ENCODE results near the gene PPP1R37. TPM values are rescaled to one million over a fixed set of nuclear protein-coding genes. Genes with fewer than 3 reads are reported as not detected.

The PPP1R37 gene
- total and polyA plus RNA-seq, 2 of the 8 experiments (the other 6 are each of a cell fraction or from before 2014, with no cell fraction given) = 14.6 to 25.7 TPM

GRCh38 chr19:45117167-45117594 lies 24.2 kb downstream of the PPP1R37 start:
- peaks cover 50 to 55% of the 10 kb centered on the region in 2 experiments for H4K20me1 ChIP-seq (replicated peaks in 1 of 2; ENCODE audit: control insufficient read depth in 1 of 2, insufficient read depth in 2 of 2, low read length in 2 of 2)
- H3K4me3 ChIP-seq (ENCODE audit: extremely low read depth in 1 of 4, insufficient read depth in 2 of 4, low read depth in 3 of 4, low read length in 4 of 4) = no peak overlapping the region
- H3K23me2 ChIP-seq (ENCODE audit: low read depth, low read length) = no peaks in the 10 kb centered on the region
- H4K91ac ChIP-seq (replicated peaks; ENCODE audit: insufficient read length, low read length) = no peak overlapping the region
- H2BK12ac ChIP-seq (ENCODE audit: low read depth, low read length) = 0 out of 2 replicates have a peak overlapping the region, but pooled peaks have one; percentile 3
- DNase-seq (ENCODE audit: low read depth in 1 of 2, low spot score in 2 of 2) (no peak), FAIRE-seq (no peak)
- H3K79me1 ChIP-seq (ENCODE audit: low read depth, low read length) = peaks cover 52% of the 10 kb centered on the region
- H3K36me3 ChIP-seq (ENCODE audit: control insufficient read depth in 2 of 4, insufficient read depth in 4 of 4, low read length in 3 of 4) = no peaks in the 10 kb centered on the region
- no peak overlapping the region for H4K8ac ChIP-seq (ENCODE audit: extremely low read depth, insufficient read depth, low read length)
- no peak overlapping the region for H3K23ac ChIP-seq (ENCODE audit: insufficient read length)
- H3K4me2 ChIP-seq (ENCODE audit: insufficient read depth in 1 of 2, low read depth in 2 of 2, low read length in 2 of 2) = 0 out of 4 replicates have a peak overlapping the region, but pooled peaks of 1 of the 2 experiments have one; percentile 17
- no peak overlapping the region for H3K18ac ChIP-seq (ENCODE audit: extremely low read depth, low read length)
- ChIA-PET POLR2A (ENCODE audit: partially characterized antibody) (interaction anchor here (1.0 to 1.6 kb wide), 5 partner anchors 19 to 38 kb away, joined by 3 to 6 read pairs (median 5); partner anchors contain the start of genes GEMIN7 and PPP1R37), CTCF (ENCODE audit: partially characterized antibody) (interaction anchor here (0.6 to 8.6 kb wide), 5 partner anchors 7 to 29 kb away, joined by 3 to 73 read pairs (median 4); partner anchors contain the start of gene PPP1R37)
- no peaks in the 10 kb centered on the region for H3K27me3 ChIP-seq (replicated peaks in 1 of 4; ENCODE audit: control insufficient read depth in 3 of 4, extremely low read depth in 1 of 4, insufficient read depth in 3 of 4, low read length in 3 of 4)
- H2AK5ac ChIP-seq (ENCODE audit: low read depth, low read length) = no peak overlapping the region
- WGBS, 2 experiments (ENCODE audit: extremely low coverage in 1 of 2, insufficient coverage in 1 of 2, insufficient read length in 1 of 2, insufficient replicate concordance in 2 of 2, low coverage in 1 of 2, low lambda C conversion rate in 2 of 2, missing lambda C conversion rate in 1 of 2) = 84% methylated on average over 15 of the region's 16 CpGs; no CpG with 5 or more reads in 1 of the 2 experiments
- H3K9ac ChIP-seq (replicated peaks in 1 of 4; ENCODE audit: extremely low read depth in 1 of 4, low read depth in 3 of 4, low read length in 3 of 4) = no peak overlapping the region
- H3K9me3 ChIP-seq (ENCODE audit: insufficient read depth in 2 of 2, low read depth in 1 of 2, low read length in 1 of 2) = no peaks in the 10 kb centered on the region
- no peak overlapping the region for H2BK15ac ChIP-seq (ENCODE audit: low read length)
- peaks cover 3 to 82% of the 10 kb centered on the region in 2 experiments for H3K79me2 ChIP-seq (ENCODE audit: control insufficient read depth in 1 of 2, insufficient read depth in 2 of 2, low read length in 2 of 2)
- H2BK20ac ChIP-seq (ENCODE audit: low read length) = no peak overlapping the region
- peaks cover 0 to 21% (median 4%) of the 10 kb centered on the region in 4 experiments; a peak in 6 of 7 replicates for H3K4me1 ChIP-seq (replicated peaks in 1 of 4; ENCODE audit: control insufficient read depth in 3 of 4, insufficient read depth in 4 of 4, low read length in 3 of 4)
- H2BK120ac ChIP-seq (replicated peaks; ENCODE audit: low read depth, low read length) = no peak overlapping the region
- no peak overlapping the region for H3K27ac ChIP-seq (ENCODE audit: low read depth, low read length)
- H3K4ac ChIP-seq (replicated peaks; ENCODE audit: insufficient read length, low read depth, low read length) = no peak overlapping the region
- no peak overlapping the region for H3K56ac ChIP-seq (replicated peaks; ENCODE audit: insufficient read length, low read depth, low read length)
- H2AFZ ChIP-seq (ENCODE audit: low read length) = no peak overlapping the region
- H2BK5ac ChIP-seq (ENCODE audit: low read depth, low read length) = no peak overlapping the region
- H4K5ac ChIP-seq (ENCODE audit: insufficient read length, low read depth, low read length) = no peak overlapping the region
- H3K14ac ChIP-seq (ENCODE audit: insufficient read length) = no peak overlapping the region
- no peak for TF ChIP-seq BACH1 (IDR thresholded peaks at IDR 0.05; ENCODE audit: low read length)
- no peak for TF ChIP-seq TAF7 (optimal IDR thresholded peaks at IDR 0.05; ENCODE audit: borderline replicate concordance, low read depth, low read length)
- no peak for TF ChIP-seq MAX (IDR thresholded peaks at IDR 0.05)
- TF ChIP-seq CTBP2 (IDR thresholded peaks at IDR 0.05; ENCODE audit: borderline replicate concordance, insufficient read depth, insufficient read length, low read length) = no peak
- TF ChIP-seq JUN (IDR thresholded peaks at IDR 0.05; ENCODE audit: low read depth, low read length) = no peak
- no peak for TF ChIP-seq RBBP5 (IDR thresholded peaks at IDR 0.05; ENCODE audit: borderline replicate concordance, low read depth, low read length)
- TF ChIP-seq KDM5A (IDR thresholded peaks at IDR 0.05; ENCODE audit: low read length) = no peak
- no peak for TF ChIP-seq NANOG (IDR thresholded peaks at IDR 0.05; ENCODE audit: insufficient read depth, low read depth, low read length, poor library complexity, severe bottlenecking)
- no peak for TF ChIP-seq ATF2 (IDR thresholded peaks at IDR 0.05; ENCODE audit: low read length)
- no peak for TF ChIP-seq USF2 (IDR thresholded peaks at IDR 0.05; ENCODE audit: low read length)
